HFF-Myc (cell line): Measurements from ENCODE around the gene PDHX.

Experiments used
- DNase-seq: peaks from one replicate; pipeline ENCODE4 v3.0.0-alpha.2; 2011; ENCODE audit warnings: low read depth; ENCODE audit errors: extremely low read depth
- H3K4me3 ChIP-seq: replicated peaks from 2 replicates; pipeline ENCODE4 v1.5.1; 2011; ENCODE audit warnings: low read depth, mild to moderate bottlenecking, control low read depth, low read length
- CTCF ChIP-seq: IDR thresholded peaks from 2 replicates; pipeline ENCODE4 v1.5.1; 2012; ENCODE audit warnings: mild to moderate bottlenecking, low read depth, low read length, control low read depth; ENCODE audit errors: missing control alignments

Gene PDHX

GRCh38 chr11:35041070-35041554 lies 124.7 kb downstream of the PDHX start:
- no peak for DNase-seq
- H3K4me3 ChIP-seq = no peak overlapping the region
- TF ChIP-seq CTCF = no peak

GRCh38 chr11:35042224-35042623 lies 125.8 kb downstream of the PDHX start:
- no peak for DNase-seq
- H3K4me3 ChIP-seq = no peak overlapping the region
- no peak for TF ChIP-seq CTCF

GRCh38 chr11:35042913-35043312 lies 126.5 kb downstream of the PDHX start:
- no peak for DNase-seq
- no peak overlapping the region for H3K4me3 ChIP-seq
- no peak for TF ChIP-seq CTCF

GRCh38 chr11:35043936-35044335 lies 127.5 kb downstream of the PDHX start:
- DNase-seq = no peak
- TF ChIP-seq CTCF = no peak
- no peak overlapping the region for H3K4me3 ChIP-seq

GRCh38 chr11:35045236-35045820 lies 128.9 kb downstream of the PDHX start:
- no peak for TF ChIP-seq CTCF
- no peak overlapping the region for H3K4me3 ChIP-seq
- DNase-seq = no peak
